GM12878 (cell line): ENCODE measurements around the gene CLDN19. TPM values are rescaled to one million over a fixed set of nuclear protein-coding genes. Genes with fewer than 3 reads are reported as not detected.

Experiments used
- ATAC-seq: fragments of 200-7000 bp; cut with Tn5 transposase; 3 replicates; pipeline ENCODE4 v1.9.1; 2020; ENCODE audit warnings: mild to moderate bottlenecking, moderate library complexity
- BruUV-seq: library from RNA; stranded (reverse); fragments of 400-500 nt; replicated peaks from 2 replicates; lab custom pipeline; 2021; lab: Mats Ljungman, UMichigan
- CTCF ChIA-PET: fragments of 300-600 bp; sonication (Branson Sonifier 250); formaldehyde crosslinking; extraction: SDS; loops from one replicate; lab custom pipeline; 2021; ENCODE audit warnings: inconsistent platforms; lab: Yijun Ruan, JAX
- POLR2A ChIA-PET: fragments of 350-600 bp; formaldehyde crosslinking; extraction: SDS; loops from one replicate; lab custom pipeline; 2021; ENCODE audit warnings: inconsistent platforms; lab: Charles Lee
- RAD21 ChIA-PET: fragments of 300-600 bp; sonication (Branson Sonifier 250); formaldehyde crosslinking; loops from one replicate; lab custom pipeline; 2023; ENCODE audit warnings: antibody characterized with exemption; ENCODE audit not compliant: unreplicated experiment; lab: Charles Lee
- SMC1A ChIA-PET: fragments of 300-600 bp; sonication (Branson Sonifier 250); formaldehyde crosslinking; loops from one replicate; lab custom pipeline; 2023; ENCODE audit not compliant: unreplicated experiment, uncharacterized antibody; lab: Charles Lee
- DNase-seq: peaks from one replicate; pipeline ENCODE4 v3.0.0-alpha.2; 2011; ENCODE audit warnings: low read depth, low spot score
- FAIRE-seq: peaks from 3 replicates; lab custom pipeline; 2011; peaks lifted over from hg19 to GRCh38; lab: Jason Lieb, UNC
- H2AFZ ChIP-seq: 2 replicates; pipeline ENCODE4 v1.6.0; 2011; ENCODE audit warnings: low read depth, low read length, control low read depth; ENCODE audit not compliant: control insufficient read depth
- H3K27ac ChIP-seq: 2 replicates; pipeline ENCODE4 v1.5.1; 2011; ENCODE audit warnings: control low read depth; ENCODE audit not compliant: control insufficient read depth, insufficient read depth
- H3K27me3 ChIP-seq, 2 experiments: replicated peaks in 1 of 2; 2 replicates each; pipeline versions ENCODE4 v1.6.0 to v1.6.1; 2011; ENCODE audit warnings: low read length in 1 of 2; ENCODE audit not compliant: control insufficient read depth in 2 of 2, insufficient read depth in 2 of 2
- H3K36me3 ChIP-seq, 2 experiments: 2 replicates each; pipeline ENCODE4 v1.5.1; 2011; ENCODE audit warnings: low read length in 1 of 2; ENCODE audit not compliant: control insufficient read depth in 2 of 2, insufficient read depth in 2 of 2
- H3K4me1 ChIP-seq: 2 replicates; pipeline ENCODE4 v1.6.1; 2011; ENCODE audit warnings: mild to moderate bottlenecking, low read length, moderate library complexity, mixed read lengths; ENCODE audit not compliant: control insufficient read depth, insufficient read depth
- H3K4me2 ChIP-seq: 2 replicates; pipeline ENCODE4 v1.6.0; 2011; ENCODE audit warnings: control low read depth; ENCODE audit not compliant: control insufficient read depth, insufficient read depth
- H3K4me3 ChIP-seq: fragments of 200-600 bp; sonication (generic); 2 replicates; pipeline ENCODE4 v1.5.1; 2016
- H3K79me2 ChIP-seq: 2 replicates; pipeline ENCODE4 v1.6.0; 2011; ENCODE audit warnings: low read length; ENCODE audit not compliant: control insufficient read depth, insufficient read depth
- H3K9ac ChIP-seq: 2 replicates; pipeline ENCODE4 v1.8.0; 2011; ENCODE audit warnings: low read length, control low read depth, mixed read lengths; ENCODE audit not compliant: control insufficient read depth, insufficient read depth
- H3K9me3 ChIP-seq: replicated peaks from 3 replicates; pipeline ENCODE4 v1.5.1; 2011; ENCODE audit warnings: mild to moderate bottlenecking, low read length; ENCODE audit not compliant: control insufficient read depth, insufficient read depth
- H4K20me1 ChIP-seq: 2 replicates; pipeline ENCODE4 v1.6.0; 2011; ENCODE audit not compliant: control insufficient read depth, insufficient read depth
- NFYA ChIP-seq: IDR thresholded peaks from 2 replicates; pipeline ENCODE4 v1.6.1; 2011; ENCODE audit warnings: low read depth, mild to moderate bottlenecking, low read length, improper control_type of control experiment, borderline replicate concordance
- RB1 ChIP-seq: fragments of 450-650 bp; formaldehyde crosslinking; IDR thresholded peaks from 2 replicates; pipeline ENCODE4 v1.6.1; 2017; ENCODE audit warnings: mild to moderate bottlenecking, borderline replicate concordance
- RELA ChIP-seq: fragments of 450-650 bp; IDR thresholded peaks from 2 replicates; pipeline ENCODE4 v1.8.0; 2014; ENCODE audit warnings: borderline replicate concordance; ENCODE audit not compliant: partially characterized antibody
- SIN3A ChIP-seq: IDR thresholded peaks from 2 replicates; pipeline ENCODE4 v1.6.1; 2012; ENCODE audit warnings: low read depth, low read length, improper control_type of control experiment
- SMAD5 ChIP-seq: IDR thresholded peaks from 2 replicates; pipeline ENCODE4 v1.6.1; 2016; ENCODE audit warnings: antibody characterized with exemption, low read depth
- YBX1 ChIP-seq: fragments of 450-650 bp; IDR thresholded peaks from 2 replicates; pipeline ENCODE4 v1.6.1; 2016; ENCODE audit warnings: antibody characterized with exemption
- WGBS: methylation state at CpG from one replicate; pipeline ENCODE4 v1.1.6; 2016; ENCODE audit warnings: low lambda C conversion rate; ENCODE audit not compliant: insufficient replicate concordance, insufficient coverage; ENCODE audit errors: missing lambda C conversion rate; 5-methylcytosine and 5-hydroxymethylcytosine counted together
- in situ Hi-C: fragments of 300-500 bp; cut with MboI; formaldehyde crosslinking; loops from 9 replicates; pipeline ENCODE4 v1.14.3; 2018; ENCODE audit warnings: mixed read lengths
- intact Hi-C: fragments of 100-400 bp; cut with micrococcal nuclease; formaldehyde crosslinking; loops from one replicate; pipeline ENCODE4 v1.14.2; 2022; ENCODE audit not compliant: unreplicated experiment
- polyA plus RNA-seq, 11 experiments: library from polyadenylated mRNA; depleted of rRNA in 4 of 11; unstranded in 6 of 11; stranded (reverse) in 5 of 11; fragments of >200 nt; fragmentation: Nextera tagmentation in 4 of 11; fragmentation: Illumina TruSeq in 1 of 11; extraction: Ambion mirVana in 4 of 11; extraction: Trizol in 1 of 11; gene quantifications; 1 replicate in 1 of 11; 2 replicates in 10 of 11; pipeline versions ENCODE4 v1.2.1 to v1.2.3, GENCODE V29; 2011 to 2016; ENCODE audit warnings: inconsistent platforms in 2 of 11, missing spikeins in 2 of 11, low read depth in 1 of 11
- total RNA-seq, 4 experiments: library from RNA; depleted of rRNA in 3 of 4; stranded (reverse); fragments of >200 nt in 3 of 4; fragmentation: Illumina TruSeq in 1 of 4; extraction: Trizol in 1 of 4; gene quantifications; 2 replicates each; pipeline versions ENCODE4 v1.2.1 to v1.2.3, GENCODE V29; 2013 to 2021
- TF ChIP-seq, protein P1 (sequence below): fragments of 450-650 bp; IDR thresholded peaks from 2 replicates; pipeline ENCODE4 v1.6.1; 2017; ENCODE audit warnings: antibody characterized with exemption, mild to moderate bottlenecking, moderate library complexity

The CLDN19 gene
- total and polyA plus RNA-seq, 10 of the 15 experiments (the other 5 are each of a cell fraction or from before 2014, with no cell fraction given): not detected

DNA sequence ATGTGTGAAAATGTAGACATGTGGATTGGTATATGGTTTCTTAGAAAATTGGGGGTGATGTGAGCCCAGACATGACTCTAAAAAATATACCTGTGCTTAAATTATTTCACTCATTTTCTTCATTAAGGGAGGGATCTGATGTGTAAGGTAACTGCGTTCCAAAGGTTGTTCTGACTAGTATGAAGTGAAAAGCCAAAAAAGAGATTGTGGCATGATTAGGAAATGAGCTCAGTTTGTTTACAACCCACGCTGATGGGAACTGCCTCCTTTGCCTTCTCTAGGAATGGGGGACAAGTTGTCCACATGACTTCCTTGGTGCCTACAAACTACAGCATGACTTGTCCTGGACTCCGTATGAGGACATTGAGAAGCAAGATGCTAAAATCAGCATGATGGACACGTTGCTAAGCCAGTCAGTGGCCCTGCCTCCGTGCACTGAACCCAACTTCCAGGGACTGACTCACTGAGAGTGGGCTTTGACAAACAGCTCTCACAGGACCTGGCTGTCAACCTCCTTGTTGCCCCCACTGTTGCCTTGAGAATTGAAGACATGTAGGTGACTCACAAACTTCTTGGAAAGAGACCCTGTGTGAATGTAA, 35.0 kb upstream of the CLDN19 start:
- Histone ChIP-seq H3K4me3 (no peak overlapping the region), H3K36me3 (peaks cover 10 to 28% of the 10 kb centered on the region in 2 experiments), H3K27ac (no peak overlapping the region), H3K4me2 (no peak overlapping the region), H3K9me3 (no peaks in the 10 kb centered on the region), H2AFZ (no peak overlapping the region), H3K4me1 (peaks cover 5% of the 10 kb centered on the region; the same call in 1 of the 2 replicates), H3K9ac (no peak overlapping the region), H3K27me3 (no peaks in the 10 kb centered on the region), H4K20me1 (no peaks in the 10 kb centered on the region), H3K79me2 (peaks cover 9% of the 10 kb centered on the region)
- ChIA-PET RAD21 (interaction anchor here (2.5 kb wide), 1 partner anchor 299 kb away, joined by 13 read pairs; no protein-coding TSS in a partner anchor), CTCF (interaction anchor here (2.4 kb wide), 1 partner anchor 299 kb away, joined by 15 read pairs; no protein-coding TSS in a partner anchor), SMC1A (interaction anchor here (0.6 to 5.6 kb wide), 3 partner anchors 138 to 299 kb away, joined by 3 to 35 read pairs (median 4); no protein-coding TSS in a partner anchor), POLR2A (no interaction called here)
- FAIRE-seq (no peak), DNase-seq (no peak), ATAC-seq (no peak)
- no peak for TF ChIP-seq NFYA
- TF ChIP-seq, protein P1, sequence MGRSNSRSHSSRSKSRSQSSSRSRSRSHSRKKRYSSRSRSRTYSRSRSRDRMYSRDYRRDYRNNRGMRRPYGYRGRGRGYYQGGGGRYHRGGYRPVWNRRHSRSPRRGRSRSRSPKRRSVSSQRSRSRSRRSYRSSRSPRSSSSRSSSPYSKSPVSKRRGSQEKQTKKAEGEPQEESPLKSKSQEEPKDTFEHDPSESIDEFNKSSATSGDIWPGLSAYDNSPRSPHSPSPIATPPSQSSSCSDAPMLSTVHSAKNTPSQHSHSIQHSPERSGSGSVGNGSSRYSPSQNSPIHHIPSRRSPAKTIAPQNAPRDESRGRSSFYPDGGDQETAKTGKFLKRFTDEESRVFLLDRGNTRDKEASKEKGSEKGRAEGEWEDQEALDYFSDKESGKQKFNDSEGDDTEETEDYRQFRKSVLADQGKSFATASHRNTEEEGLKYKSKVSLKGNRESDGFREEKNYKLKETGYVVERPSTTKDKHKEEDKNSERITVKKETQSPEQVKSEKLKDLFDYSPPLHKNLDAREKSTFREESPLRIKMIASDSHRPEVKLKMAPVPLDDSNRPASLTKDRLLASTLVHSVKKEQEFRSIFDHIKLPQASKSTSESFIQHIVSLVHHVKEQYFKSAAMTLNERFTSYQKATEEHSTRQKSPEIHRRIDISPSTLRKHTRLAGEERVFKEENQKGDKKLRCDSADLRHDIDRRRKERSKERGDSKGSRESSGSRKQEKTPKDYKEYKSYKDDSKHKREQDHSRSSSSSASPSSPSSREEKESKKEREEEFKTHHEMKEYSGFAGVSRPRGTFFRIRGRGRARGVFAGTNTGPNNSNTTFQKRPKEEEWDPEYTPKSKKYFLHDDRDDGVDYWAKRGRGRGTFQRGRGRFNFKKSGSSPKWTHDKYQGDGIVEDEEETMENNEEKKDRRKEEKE: no peak
- TF ChIP-seq YBX1: no peak
- no peak for TF ChIP-seq RB1
- no peak for TF ChIP-seq SIN3A
- no peak for TF ChIP-seq RELA
- no peak for TF ChIP-seq SMAD5
- in situ Hi-C loops: no loop called here
- intact Hi-C loops: no loop called here
- BruUV-seq: no TSS peak
- 87% methylated on average over 5 of the region's 5 CpGs for WGBS
